GM23248 (cell line): ENCODE measurements around the gene GSG1L. TPM values are rescaled to one million over a fixed set of nuclear protein-coding genes. Genes with fewer than 3 reads are reported as not detected.

Experiments used
- DNase-seq: peaks from one replicate; pipeline ENCODE4 v3.0.0-alpha.2; 2015
- H2AFZ ChIP-seq: fragments of 200-600 bp; sonication (generic); 2 replicates; pipeline ENCODE4 v1.6.1; 2016; ENCODE audit warnings: antibody characterized with exemption
- H3F3A ChIP-seq: fragments of 200-600 bp; sonication (generic); 2 replicates; pipeline ENCODE4 v1.6.1; 2016; ENCODE audit warnings: mild to moderate bottlenecking, antibody characterized with exemption, mixed run types; ENCODE audit not compliant: insufficient read depth
- H3K27ac ChIP-seq: fragments of 200-600 bp; sonication (generic); 2 replicates; pipeline ENCODE4 v1.5.1; 2016; ENCODE audit warnings: mild to moderate bottlenecking
- H3K27me3 ChIP-seq: fragments of 200-600 bp; sonication (generic); replicated peaks from 2 replicates; pipeline ENCODE4 v1.6.1; 2016; ENCODE audit warnings: mild to moderate bottlenecking; ENCODE audit not compliant: insufficient read depth
- H3K36me3 ChIP-seq: fragments of 200-600 bp; sonication (generic); 2 replicates; pipeline ENCODE4 v1.6.1; 2016; ENCODE audit warnings: low read depth, mild to moderate bottlenecking
- H3K4me1 ChIP-seq: fragments of 200-600 bp; sonication (generic); 2 replicates; pipeline ENCODE4 v1.6.1; 2016; ENCODE audit warnings: mild to moderate bottlenecking; ENCODE audit not compliant: insufficient read depth
- H3K4me2 ChIP-seq: fragments of 200-600 bp; sonication (generic); one replicate; pipeline ENCODE4 v1.6.1; 2016; ENCODE audit warnings: mild to moderate bottlenecking; ENCODE audit not compliant: unreplicated experiment
- H3K4me3 ChIP-seq: fragments of 200-600 bp; sonication (generic); 2 replicates; pipeline ENCODE4 v1.5.1; 2016; ENCODE audit warnings: mild to moderate bottlenecking
- H3K79me2 ChIP-seq: fragments of 200-600 bp; sonication (generic); 2 replicates; pipeline ENCODE4 v1.6.1; 2016; ENCODE audit warnings: mild to moderate bottlenecking; ENCODE audit not compliant: insufficient read depth
- H3K9ac ChIP-seq: fragments of 200-600 bp; sonication (generic); 2 replicates; pipeline ENCODE4 v1.6.1; 2016; ENCODE audit warnings: mild to moderate bottlenecking
- H3K9me2 ChIP-seq: fragments of 200-600 bp; sonication (generic); 2 replicates; pipeline ENCODE4 v1.6.1; 2016; ENCODE audit warnings: mixed run types, mild to moderate bottlenecking, moderate library complexity; ENCODE audit not compliant: insufficient read depth
- H3K9me3 ChIP-seq: fragments of 200-600 bp; sonication (generic); one replicate; pipeline ENCODE4 v1.6.1; 2017; ENCODE audit warnings: low read depth
- H4K20me1 ChIP-seq: fragments of 200-600 bp; sonication (generic); 2 replicates; pipeline ENCODE4 v1.6.0; 2016; ENCODE audit not compliant: insufficient read depth
- EZH2 ChIP-seq: fragments of 200-600 bp; sonication (generic); IDR thresholded peaks from 2 replicates; pipeline ENCODE4 v1.6.1; 2018; ENCODE audit warnings: antibody characterized with exemption, mild to moderate bottlenecking; ENCODE audit not compliant: insufficient read depth, poor library complexity, severe bottlenecking
- EZH2phosphoT487 ChIP-seq: fragments of 200-600 bp; sonication (generic); IDR thresholded peaks from 2 replicates; pipeline ENCODE4 v1.6.1; 2018; ENCODE audit warnings: antibody characterized with exemption, moderate library complexity, mild to moderate bottlenecking, low read depth; ENCODE audit not compliant: insufficient read depth
- WGBS, 2 experiments: methylation state at CpG; one replicate each; pipeline ENCODE4 v1.1.6; 2015 to 2017; ENCODE audit warnings: low lambda C conversion rate in 2 of 2, low coverage in 1 of 2; ENCODE audit errors: missing lambda C conversion rate in 2 of 2; 5-methylcytosine and 5-hydroxymethylcytosine counted together
- in situ Hi-C: fragments of 300-500 bp; cut with MboI; formaldehyde crosslinking; loops from 2 replicates; pipeline ENCODE4 v1.15.0; 2020
- polyA plus RNA-seq: library from polyadenylated mRNA; unstranded; fragments of >200 nt; fragmentation: Nextera tagmentation; extraction: Ambion mirVana; gene quantifications from 2 replicates; pipeline ENCODE4 v1.2.1, GENCODE V29; 2016
- total RNA-seq: library from RNA; depleted of rRNA; stranded (reverse); fragments of >200 nt; shearing (Covaris generic); gene quantifications from 2 replicates; pipeline ENCODE4 v1.2.3, GENCODE V29; 2014

Gene GSG1L
- total and polyA plus RNA-seq, 2 experiments from 2014 or later = not detected

- Histone ChIP-seq H2AFZ (no peak overlapping the region), H3F3A (no peaks in the 10 kb centered on the region), H3K9me2 (no peaks in the 10 kb centered on the region), H3K27me3 (peaks cover 11% of the 10 kb centered on the region), H3K79me2 (no peaks in the 10 kb centered on the region), H3K4me2 (no peak overlapping the region), H4K20me1 (no peaks in the 10 kb centered on the region), H3K9me3 (no peaks in the 10 kb centered on the region), H3K4me3 (no peak overlapping the region), H3K36me3 (no peaks in the 10 kb centered on the region), H3K9ac (no peak overlapping the region), H3K4me1 (no peaks in the 10 kb centered on the region), H3K27ac (no peak overlapping the region)
- in situ Hi-C loops = no loop called here
- TF ChIP-seq EZH2phosphoT487 = no peak
- TF ChIP-seq EZH2 = no peak
- no peak for DNase-seq
- WGBS, 2 experiments = 44 to 45% methylated on average over 10 of the region's 10 CpGs
Measured at GRCh38 chr16:28041615-28042014, 21.9 kb downstream of the GSG1L start.

- Histone ChIP-seq H2AFZ (no peak overlapping the region), H3K9me3 (no peaks in the 10 kb centered on the region), H3K9ac (no peak overlapping the region), H3K9me2 (no peaks in the 10 kb centered on the region), H3K27ac (no peak overlapping the region), H3K4me1 (no peaks in the 10 kb centered on the region), H4K20me1 (no peaks in the 10 kb centered on the region), H3F3A (no peaks in the 10 kb centered on the region), H3K4me3 (no peak overlapping the region), H3K79me2 (no peaks in the 10 kb centered on the region), H3K4me2 (no peak overlapping the region), H3K27me3 (peaks cover 15% of the 10 kb centered on the region), H3K36me3 (no peaks in the 10 kb centered on the region)
- no peak for DNase-seq
- no peak for TF ChIP-seq EZH2
- no peak for TF ChIP-seq EZH2phosphoT487
- in situ Hi-C loops = no loop called here
- WGBS, 2 experiments = 29 to 32% methylated on average over 8 of the region's 8 CpGs
Measured at GRCh38 chr16:28040039-28040438, 23.5 kb downstream of the GSG1L start.

GRCh38 chr16:28039493-28039892, 24.0 kb downstream of the GSG1L start:
- Histone ChIP-seq H3K4me3 (no peak overlapping the region), H3K4me1 (no peaks in the 10 kb centered on the region), H3K4me2 (no peak overlapping the region), H3K36me3 (no peaks in the 10 kb centered on the region), H3K9me2 (no peaks in the 10 kb centered on the region), H2AFZ (no peak overlapping the region), H3K79me2 (no peaks in the 10 kb centered on the region), H3K27me3 (peaks cover 15% of the 10 kb centered on the region), H3K27ac (no peak overlapping the region), H3F3A (no peaks in the 10 kb centered on the region), H3K9ac (no peak overlapping the region), H3K9me3 (no peaks in the 10 kb centered on the region), H4K20me1 (no peaks in the 10 kb centered on the region)
- in situ Hi-C loops = no loop called here
- no peak for TF ChIP-seq EZH2
- TF ChIP-seq EZH2phosphoT487 = no peak
- no peak for DNase-seq
- 86 to 92% methylated on average over 10 of the region's 10 CpGs for WGBS, 2 experiments

GRCh38 chr16:28038409-28038808, 25.1 kb downstream of the GSG1L start:
- Histone ChIP-seq H3K4me1 (no peaks in the 10 kb centered on the region), H3K36me3 (no peaks in the 10 kb centered on the region), H3K4me3 (no peak overlapping the region), H3K9me3 (no peaks in the 10 kb centered on the region), H3K27me3 (peaks cover 14% of the 10 kb centered on the region; the same call in 1 of the 2 replicates), H3K9ac (no peak overlapping the region), H3K9me2 (no peaks in the 10 kb centered on the region), H3K79me2 (no peaks in the 10 kb centered on the region), H3K27ac (no peak overlapping the region), H4K20me1 (no peaks in the 10 kb centered on the region), H3K4me2 (no peak overlapping the region), H3F3A (no peaks in the 10 kb centered on the region), H2AFZ (no peak overlapping the region)
- 42 to 53% methylated on average over 11 to 12 of the region's 12 CpGs for WGBS, 2 experiments
- TF ChIP-seq EZH2phosphoT487 (no peak), EZH2 (no peak)
- in situ Hi-C loops = no loop called here
- no peak for DNase-seq

- Histone ChIP-seq H3K4me2 (no peak overlapping the region), H3K4me3 (no peak overlapping the region), H3F3A (no peaks in the 10 kb centered on the region), H3K79me2 (no peaks in the 10 kb centered on the region), H3K36me3 (no peaks in the 10 kb centered on the region), H3K9me3 (no peaks in the 10 kb centered on the region), H4K20me1 (no peaks in the 10 kb centered on the region), H3K9ac (no peak overlapping the region), H3K4me1 (no peaks in the 10 kb centered on the region), H3K9me2 (no peaks in the 10 kb centered on the region), H3K27ac (no peak overlapping the region), H2AFZ (no peak overlapping the region), H3K27me3 (peaks cover 18% of the 10 kb centered on the region)
- DNase-seq = no peak
- in situ Hi-C loops = no loop called here
- 35 to 37% methylated on average over 10 of the region's 10 CpGs for WGBS, 2 experiments
- TF ChIP-seq EZH2phosphoT487 (no peak), EZH2 (no peak)
Measured at GRCh38 chr16:28035866-28036393, 27.6 kb downstream of the GSG1L start.
